K562 (cell line): ENCODE data around the gene CHDH. TPM values are rescaled to one million over a fixed set of nuclear protein-coding genes. Genes with fewer than 3 reads are reported as not detected.

Source experiments
- MGA ChIP-seq: fragments of 450-650 bp; IDR thresholded peaks from 2 replicates; pipeline ENCODE4 v1.6.1; 2016; ENCODE audit warnings: mild to moderate bottlenecking, moderate library complexity
- POLR2G ChIP-seq: fragments of 200-400 bp; formaldehyde crosslinking; IDR thresholded peaks from 2 replicates; pipeline ENCODE4 v1.6.1; 2017; ENCODE audit warnings: low read depth, mild to moderate bottlenecking, antibody characterized with exemption, low read length, moderate library complexity
- RBBP5 ChIP-seq: fragments of 200-600 bp; sonication (generic); IDR thresholded peaks from 2 replicates; pipeline ENCODE4 v1.6.1; 2012; ENCODE audit warnings: borderline replicate concordance, mild to moderate bottlenecking, low read length, control low read depth, inconsistent platforms; ENCODE audit not compliant: insufficient read depth, poor library complexity, severe bottlenecking
- RBFOX2 ChIP-seq: fragments of 200-400 bp; formaldehyde crosslinking; IDR thresholded peaks from 2 replicates; pipeline ENCODE4 v1.6.1; 2017; ENCODE audit warnings: low read depth, mild to moderate bottlenecking, low read length, moderate library complexity
- TEAD4 ChIP-seq, 2 experiments: sonication (generic) in 1 of 2; formaldehyde crosslinking in 1 of 2; IDR thresholded peaks; 2 replicates each; pipeline versions ENCODE4 v1.6.1 to v1.8.0; 2012 to 2022; ENCODE audit warnings: borderline replicate concordance in 1 of 2, inconsistent platforms in 1 of 2, low read length in 1 of 2, mild to moderate bottlenecking in 1 of 2, missing genetic modification reagents in 1 of 2
- polyA plus RNA-seq, 8 experiments: library from polyadenylated mRNA; depleted of rRNA in 4 of 8; stranded (reverse) in 5 of 8; unstranded in 3 of 8; fragments of >200 nt; fragmentation: Nextera tagmentation in 2 of 8; fragmentation: Illumina TruSeq in 1 of 8; extraction: Ambion mirVana in 2 of 8; extraction: Trizol in 1 of 8; gene quantifications; 2 replicates each; pipeline versions ENCODE4 v1.2.1 to v1.2.3, GENCODE V29; 2011 to 2014; ENCODE audit warnings: inconsistent platforms in 1 of 8, missing spikeins in 1 of 8
- total RNA-seq, 7 experiments: library from RNA; depleted of rRNA in 6 of 7; stranded (reverse); fragments of >200 nt in 6 of 7; fragmentation: Illumina TruSeq in 2 of 7; extraction: Trizol in 2 of 7; gene quantifications; 2 replicates each; pipeline versions ENCODE4 v1.2.1 to v1.2.3, GENCODE V29; 2011 to 2021; ENCODE audit warnings: low replicate concordance in 1 of 7
- TF ChIP-seq, protein P1 (sequence below), 2 experiments: IDR thresholded peaks; 2 replicates each; pipeline ENCODE4 v1.6.1; 2011; ENCODE audit warnings: borderline replicate concordance in 1 of 2, control low read depth in 1 of 2, low read depth in 1 of 2, low read length in 1 of 2, mild to moderate bottlenecking in 1 of 2, mixed read lengths in 1 of 2, moderate library complexity in 1 of 2; ENCODE audit not compliant: insufficient read depth in 1 of 2, insufficient read length in 1 of 2, poor library complexity in 1 of 2, severe bottlenecking in 1 of 2; ENCODE audit errors: extremely low read depth in 1 of 2

Gene CHDH
- total and polyA plus RNA-seq, 9 of the 15 experiments (the other 6 are each of a cell fraction or from before 2014, with no cell fraction given): 0.06 to 1.9 (median 0.46) TPM

- TF ChIP-seq RBBP5 (peak; percentile 45), RBFOX2 (peak; percentile 52), POLR2G (peak; percentile 44), MGA (peak; percentile 47), TEAD4 (IDR thresholded peaks at IDR 0.05; ENCODE audit: low read length) (no peak), TEAD4 (CRISPR knock-in tag; IDR thresholded peaks at IDR 0.05; ENCODE audit: borderline replicate concordance) (no peak)
- TF ChIP-seq, protein P1, sequence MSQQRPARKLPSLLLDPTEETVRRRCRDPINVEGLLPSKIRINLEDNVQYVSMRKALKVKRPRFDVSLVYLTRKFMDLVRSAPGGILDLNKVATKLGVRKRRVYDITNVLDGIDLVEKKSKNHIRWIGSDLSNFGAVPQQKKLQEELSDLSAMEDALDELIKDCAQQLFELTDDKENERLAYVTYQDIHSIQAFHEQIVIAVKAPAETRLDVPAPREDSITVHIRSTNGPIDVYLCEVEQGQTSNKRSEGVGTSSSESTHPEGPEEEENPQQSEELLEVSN (IDR thresholded peaks at IDR 0.05; ENCODE audit: borderline replicate concordance in 1 of 2, extremely low read depth in 1 of 2, insufficient read depth in 1 of 2, insufficient read length in 1 of 2, low read depth in 1 of 2, low read length in 1 of 2, poor library complexity in 1 of 2, severe bottlenecking in 1 of 2): peak in 1 of 2 experiments; percentile 75
Measured at GRCh38 chr3:53846134-53846850, at the start of gene CHDH, which contains the start of gene IL17RB (continued).
